Osteocyte (in vitro differentiated cells): ENCODE data around the gene NEK9. TPM values are rescaled to one million over a fixed set of nuclear protein-coding genes. Genes with fewer than 3 reads are reported as not detected.
"Not testable (repeated sequence)": the region's sequence is repeated elsewhere in the genome, so short reads cannot be mapped to it uniquely, and the experiment has no call there.

Experiments
- DNase-seq: peaks from one replicate; pipeline ENCODE4 v3.0.0; 2021; ENCODE audit warnings: mixed read lengths; ENCODE audit not compliant: unreplicated experiment; ENCODE audit errors: extremely low spot score
- H3K27ac Mint-ChIP-seq: one replicate; pipeline ENCODE4 v1.8.0; 2021; ENCODE audit warnings: mild to moderate bottlenecking, mixed read lengths; ENCODE audit not compliant: unreplicated experiment
- H3K27me3 Mint-ChIP-seq: one replicate; pipeline ENCODE4 v1.8.0; 2021; ENCODE audit warnings: mixed read lengths; ENCODE audit not compliant: unreplicated experiment
- H3K36me3 Mint-ChIP-seq: one replicate; pipeline ENCODE4 v1.8.0; 2021; ENCODE audit warnings: mixed read lengths; ENCODE audit not compliant: unreplicated experiment
- H3K4me1 Mint-ChIP-seq: one replicate; pipeline ENCODE4 v1.8.0; 2021; ENCODE audit warnings: mixed read lengths; ENCODE audit not compliant: unreplicated experiment
- H3K4me3 Mint-ChIP-seq: one replicate; pipeline ENCODE4 v1.8.0; 2021; ENCODE audit warnings: mild to moderate bottlenecking, moderate library complexity, mixed read lengths; ENCODE audit not compliant: unreplicated experiment
- H3K9me3 Mint-ChIP-seq: one replicate; pipeline ENCODE4 v1.8.0; 2021; ENCODE audit warnings: mixed read lengths; ENCODE audit not compliant: unreplicated experiment
- CTCF ChIP-seq: fragments of 200-600 bp; sonication (generic); IDR thresholded peaks from 2 replicates; pipeline ENCODE4 v1.5.0; 2021; ENCODE audit warnings: antibody characterized with exemption, mild to moderate bottlenecking, moderate library complexity
- total RNA-seq: library from RNA; stranded (reverse); gene quantifications from 2 replicates; pipeline ENCODE4 v1.2.1, GENCODE V29; 2021

NEK9 gene
- total RNA-seq, 1 donor from 2014 or later, result 117 TPM

DNA sequence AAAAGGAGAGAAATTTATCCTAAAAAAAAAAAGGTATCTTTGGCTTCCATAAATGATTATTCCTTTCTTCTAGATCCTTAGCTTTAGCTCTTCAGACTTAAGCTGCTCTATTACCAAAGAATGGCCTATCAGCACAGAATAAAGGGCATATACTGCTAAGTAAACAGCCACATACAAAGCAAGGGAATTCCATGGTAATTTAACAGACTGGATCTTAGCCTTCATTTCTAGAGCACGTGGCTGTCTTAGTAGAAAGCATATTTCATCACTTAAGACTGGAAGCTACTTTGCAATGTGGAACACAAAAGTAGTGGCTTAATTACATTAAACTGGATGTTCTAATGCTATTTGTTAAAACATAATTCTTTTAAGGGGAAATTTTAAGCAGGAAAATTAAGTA is 26.4 kb upstream of the NEK9 start:
- Mint-ChIP-seq H3K36me3 (peaks cover 16% of the 10 kb centered on the region), H3K27ac (no peak overlapping the region), H3K4me1 (peaks cover 19% of the 10 kb centered on the region), H3K9me3 (no peaks in the 10 kb centered on the region), H3K27me3 (no peaks in the 10 kb centered on the region), H3K4me3 (no peak overlapping the region)
- DNase-seq, result no peak
- no peak for TF ChIP-seq CTCF

GRCh38 chr14:75151851-75152250 is 25.0 kb upstream of the NEK9 start:
- no peak for DNase-seq
- Mint-ChIP-seq H3K36me3 (peaks cover 16% of the 10 kb centered on the region), H3K4me1 (peaks cover 30% of the 10 kb centered on the region), H3K9me3 (no peaks in the 10 kb centered on the region), H3K27ac (no peak overlapping the region), H3K27me3 (no peaks in the 10 kb centered on the region), H3K4me3 (no peak overlapping the region)
- TF ChIP-seq CTCF, result no peak

DNA sequence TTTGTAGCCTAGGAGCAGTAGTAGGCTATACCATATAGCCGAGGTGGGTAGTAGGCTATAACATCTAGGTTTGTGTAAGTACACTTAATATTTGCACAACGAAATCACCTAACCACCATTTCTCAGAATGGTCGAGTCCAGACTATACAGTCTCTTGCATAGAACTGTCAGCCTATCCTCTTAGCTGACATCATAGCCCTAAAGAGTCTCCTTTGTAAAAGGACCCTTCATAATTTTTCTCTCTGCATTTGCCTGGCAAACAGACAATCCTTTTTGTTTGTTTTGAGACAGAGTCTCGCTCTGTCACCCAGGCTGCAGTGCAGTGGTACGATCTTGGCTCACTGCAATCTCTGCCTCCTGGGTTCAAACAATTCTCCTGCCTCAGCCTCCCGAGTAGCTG is 23.8 kb upstream of the NEK9 start:
- not testable (repeated sequence) for H3K9me3 Mint-ChIP-seq, H3K27ac Mint-ChIP-seq, H3K4me3 Mint-ChIP-seq, H3K27me3 Mint-ChIP-seq, DNase-seq
- H3K36me3 Mint-ChIP-seq, result peaks cover 23% of the 10 kb centered on the region
- peaks cover 34% of the 10 kb centered on the region for H3K4me1 Mint-ChIP-seq

DNA sequence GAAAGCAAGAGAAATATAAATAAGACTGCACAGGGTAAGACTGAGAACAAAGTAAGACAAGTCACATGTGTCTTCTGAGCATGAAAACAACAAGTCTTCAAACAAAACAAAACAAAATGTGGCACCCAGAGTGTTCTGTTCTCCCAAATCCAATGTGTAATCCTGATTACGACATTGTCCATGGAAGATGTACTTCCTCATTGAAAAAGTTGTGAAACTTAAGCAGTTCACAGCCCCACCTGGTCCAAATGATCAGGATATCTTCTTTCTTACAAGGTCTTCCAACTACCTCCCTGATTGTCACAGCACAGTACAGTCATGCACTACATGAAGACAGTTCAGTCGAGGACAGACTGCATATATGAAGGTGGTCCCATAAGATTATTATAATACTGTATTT is 23.3 kb upstream of the NEK9 start:
- no peak for TF ChIP-seq CTCF
- H3K4me1 Mint-ChIP-seq, result peaks cover 34% of the 10 kb centered on the region
- H3K27me3 Mint-ChIP-seq, result no peaks in the 10 kb centered on the region
- peaks cover 23% of the 10 kb centered on the region for H3K36me3 Mint-ChIP-seq
- no peaks in the 10 kb centered on the region for H3K9me3 Mint-ChIP-seq
- DNase-seq, result no peak
- H3K4me3 Mint-ChIP-seq, result no peak overlapping the region
- H3K27ac Mint-ChIP-seq, result peak overlapping the region; percentile 68

GRCh38 chr14:75147423-75148071 is 20.7 kb upstream of the NEK9 start:
- no peaks in the 10 kb centered on the region for H3K27me3 Mint-ChIP-seq
- DNase-seq, result peak; percentile 90
- peaks cover 42% of the 10 kb centered on the region for H3K4me1 Mint-ChIP-seq
- peak; percentile 71 for TF ChIP-seq CTCF
- H3K9me3 Mint-ChIP-seq, result no peaks in the 10 kb centered on the region
- peaks cover 32% of the 10 kb centered on the region for H3K36me3 Mint-ChIP-seq
- H3K4me3 Mint-ChIP-seq, result peak overlapping the region; percentile 62
- H3K27ac Mint-ChIP-seq, result peak overlapping the region; percentile 99
